Measurements from ENCODE around the gene ZXDC. TPM values are rescaled to one million over a fixed set of nuclear protein-coding genes. Genes with fewer than 3 reads are reported as not detected.

Gene ZXDC
- total RNA-seq, 1 experiment from 2014 or later = 61.1 TPM

GRCh38 chr3:126408099-126408498 lies 67.6 kb downstream of the ZXDC start:
- no peak overlapping the region for H3K4me3 ChIP-seq (ENCODE audit: low read depth, low read length, poor library complexity, severe bottlenecking)
- no peaks in the 10 kb centered on the region for H3K9me3 ChIP-seq (ENCODE audit: low read depth, low read length, poor library complexity, severe bottlenecking)
- H3K4me1 ChIP-seq (ENCODE audit: insufficient read depth, low read length, poor library complexity, severe bottlenecking) = no peaks in the 10 kb centered on the region
- BruUV-seq (replicated peaks) = no TSS peak
- POLR2A ChIA-PET (ENCODE audit: low non-redundant PET) = no interaction called here
- intact Hi-C loops (cut with micrococcal nuclease; ENCODE audit: unreplicated experiment) = no loop called here
- CTCF ChIA-PET = interaction anchor here (0.9 kb wide), 1 partner anchor 19 kb away, joined by 3 read pairs; no protein-coding TSS in a partner anchor
- H3K36me3 ChIP-seq (ENCODE audit: insufficient read depth, low read length, poor library complexity, severe bottlenecking) = no peaks in the 10 kb centered on the region
- H3K27me3 ChIP-seq (replicated peaks; ENCODE audit: insufficient read depth, low read depth, low read length, poor library complexity) = no peaks in the 10 kb centered on the region
- no peak for DNase-seq (ENCODE audit: low spot score)
- H3K27ac ChIP-seq (ENCODE audit: low read depth, low read length, poor library complexity, severe bottlenecking) = no peak overlapping the region
- TF ChIP-seq EZH2 (IDR thresholded peaks at IDR 0.05; ENCODE audit: borderline replicate concordance, low read depth, low read length, poor library complexity, severe bottlenecking) (no peak), CTCF (conservative IDR thresholded peaks at IDR 0.05; ENCODE audit: low read depth, low read length) (no peak)

GRCh38 chr3:126407412-126408044 lies 68.2 kb downstream of the ZXDC start:
- Histone ChIP-seq H3K4me3 (ENCODE audit: low read depth, low read length, poor library complexity, severe bottlenecking) (no peak overlapping the region), H3K27ac (ENCODE audit: low read depth, low read length, poor library complexity, severe bottlenecking) (no peak overlapping the region), H3K27me3 (replicated peaks; ENCODE audit: insufficient read depth, low read depth, low read length, poor library complexity) (no peaks in the 10 kb centered on the region), H3K4me1 (ENCODE audit: insufficient read depth, low read length, poor library complexity, severe bottlenecking) (no peaks in the 10 kb centered on the region), H3K9me3 (ENCODE audit: low read depth, low read length, poor library complexity, severe bottlenecking) (no peaks in the 10 kb centered on the region), H3K36me3 (ENCODE audit: insufficient read depth, low read length, poor library complexity, severe bottlenecking) (no peaks in the 10 kb centered on the region)
- CTCF ChIA-PET = no interaction called here
- DNase-seq (ENCODE audit: low spot score) = no peak
- intact Hi-C loops (cut with micrococcal nuclease; ENCODE audit: unreplicated experiment) = no loop called here
- POLR2A ChIA-PET (ENCODE audit: low non-redundant PET) = no interaction called here
- TF ChIP-seq EZH2 (IDR thresholded peaks at IDR 0.05; ENCODE audit: borderline replicate concordance, low read depth, low read length, poor library complexity, severe bottlenecking) (no peak), CTCF (conservative IDR thresholded peaks at IDR 0.05; ENCODE audit: low read depth, low read length) (no peak)
- BruUV-seq (replicated peaks) = no TSS peak

GRCh38 chr3:126406389-126407296 lies 69.0 kb downstream of the ZXDC start:
- Histone ChIP-seq H3K9me3 (ENCODE audit: low read depth, low read length, poor library complexity, severe bottlenecking) (no peaks in the 10 kb centered on the region), H3K4me3 (ENCODE audit: low read depth, low read length, poor library complexity, severe bottlenecking) (no peak overlapping the region), H3K4me1 (ENCODE audit: insufficient read depth, low read length, poor library complexity, severe bottlenecking) (no peaks in the 10 kb centered on the region), H3K27me3 (replicated peaks; ENCODE audit: insufficient read depth, low read depth, low read length, poor library complexity) (no peaks in the 10 kb centered on the region), H3K36me3 (ENCODE audit: insufficient read depth, low read length, poor library complexity, severe bottlenecking) (no peaks in the 10 kb centered on the region), H3K27ac (ENCODE audit: low read depth, low read length, poor library complexity, severe bottlenecking) (no peak overlapping the region)
- ChIA-PET CTCF (no interaction called here), POLR2A (ENCODE audit: low non-redundant PET) (no interaction called here)
- DNase-seq (ENCODE audit: low spot score) = no peak
- no peak for TF ChIP-seq CTCF (conservative IDR thresholded peaks at IDR 0.05; ENCODE audit: low read depth, low read length)
- no peak for TF ChIP-seq EZH2 (IDR thresholded peaks at IDR 0.05; ENCODE audit: borderline replicate concordance, low read depth, low read length, poor library complexity, severe bottlenecking)
- intact Hi-C loops (cut with micrococcal nuclease; ENCODE audit: unreplicated experiment) = no loop called here
- no TSS peak for BruUV-seq (replicated peaks)
